H9 (cell line): Measurements from ENCODE around the gene PES1. TPM values are rescaled to one million over a fixed set of nuclear protein-coding genes. Genes with fewer than 3 reads are reported as not detected.

ENCODE experiments used
- DNase-seq: peaks from one replicate; pipeline ENCODE4 v3.0.0-alpha.2; 2017
- H2AFZ ChIP-seq: one replicate; pipeline ENCODE4 v1.6.1; 2013; ENCODE audit warnings: mild to moderate bottlenecking, low read length, control low read depth, moderate library complexity
- H2AK5ac ChIP-seq: 2 replicates; pipeline ENCODE4 v1.6.1; 2013; ENCODE audit warnings: low read length, control low read depth, mixed read lengths; ENCODE audit not compliant: insufficient read length
- H2BK120ac ChIP-seq: one replicate; pipeline ENCODE4 v1.6.1; 2013; ENCODE audit warnings: low read depth, mild to moderate bottlenecking, low read length, control low read depth, inconsistent platforms; ENCODE audit not compliant: poor library complexity, severe bottlenecking
- H2BK12ac ChIP-seq: 2 replicates; pipeline ENCODE4 v1.6.1; 2013; ENCODE audit warnings: low read length, control low read depth, mixed read lengths, low read depth; ENCODE audit not compliant: insufficient read length
- H2BK15ac ChIP-seq: 2 replicates; pipeline ENCODE4 v1.6.1; 2013; ENCODE audit warnings: low read depth, low read length, control low read depth
- H2BK20ac ChIP-seq: one replicate; pipeline ENCODE4 v1.6.1; 2013; ENCODE audit warnings: low read depth, mild to moderate bottlenecking, low read length, control low read depth, inconsistent platforms; ENCODE audit not compliant: poor library complexity, severe bottlenecking
- H2BK5ac ChIP-seq: 2 replicates; pipeline ENCODE4 v1.6.1; 2013; ENCODE audit warnings: low read length, control low read depth, mixed read lengths; ENCODE audit not compliant: insufficient read length
- H3K14ac ChIP-seq: 2 replicates; pipeline ENCODE4 v1.6.1; 2013; ENCODE audit warnings: low read length, control low read depth; ENCODE audit not compliant: insufficient read depth
- H3K18ac ChIP-seq: 2 replicates; pipeline ENCODE4 v1.6.1; 2013; ENCODE audit warnings: low read depth, mild to moderate bottlenecking, mixed read lengths, low read length, control low read depth; ENCODE audit not compliant: insufficient read length
- H3K23ac ChIP-seq: 2 replicates; pipeline ENCODE4 v1.6.1; 2013; ENCODE audit warnings: low read length, control low read depth, mixed read lengths, low read depth; ENCODE audit not compliant: insufficient read length
- H3K23me2 ChIP-seq: 2 replicates; pipeline ENCODE4 v1.6.1; 2013; ENCODE audit warnings: low read depth, mild to moderate bottlenecking, mixed read lengths, low read length, control low read depth; ENCODE audit not compliant: insufficient read length, poor library complexity, severe bottlenecking
- H3K27ac ChIP-seq: 2 replicates; pipeline ENCODE4 v1.5.1; 2013; ENCODE audit warnings: low read length, control low read depth, mixed read lengths, low read depth; ENCODE audit not compliant: insufficient read length
- H3K27me3 ChIP-seq: 2 replicates; pipeline ENCODE4 v1.6.1; 2013; ENCODE audit warnings: low read length, control low read depth, inconsistent platforms; ENCODE audit not compliant: insufficient read depth
- H3K4ac ChIP-seq: 2 replicates; pipeline ENCODE4 v1.6.1; 2013; ENCODE audit warnings: low read depth, mild to moderate bottlenecking, control low read depth, inconsistent platforms, low read length, moderate library complexity
- H3K4me1 ChIP-seq: 2 replicates; pipeline ENCODE4 v1.6.1; 2013; ENCODE audit warnings: low read length, control low read depth, inconsistent platforms; ENCODE audit not compliant: insufficient read depth
- H3K4me2 ChIP-seq: 2 replicates; pipeline ENCODE4 v1.6.1; 2013; ENCODE audit warnings: low read length, control low read depth, mixed read lengths; ENCODE audit not compliant: insufficient read length, insufficient read depth
- H3K56ac ChIP-seq: 2 replicates; pipeline ENCODE4 v1.6.1; 2013; ENCODE audit warnings: low read depth, mild to moderate bottlenecking, mixed read lengths, low read length, control low read depth; ENCODE audit not compliant: insufficient read length
- H3K79me1 ChIP-seq: 2 replicates; pipeline ENCODE4 v1.6.1; 2013; ENCODE audit warnings: low read depth, mild to moderate bottlenecking, moderate library complexity, low read length, control low read depth, inconsistent platforms; ENCODE audit not compliant: insufficient read depth, poor library complexity, severe bottlenecking
- H3K79me2 ChIP-seq: 2 replicates; pipeline ENCODE4 v1.6.1; 2013; ENCODE audit warnings: low read length, control low read depth, inconsistent platforms; ENCODE audit not compliant: insufficient read depth
- H3K9ac ChIP-seq: 2 replicates; pipeline ENCODE4 v1.6.1; 2013; ENCODE audit warnings: low read length, control low read depth, mixed read lengths; ENCODE audit not compliant: insufficient read length; ENCODE audit errors: extremely low read depth
- H3K9me3 ChIP-seq: one replicate; pipeline ENCODE4 v1.6.1; 2013; ENCODE audit warnings: low read depth, low read length, inconsistent platforms; ENCODE audit not compliant: control insufficient read depth
- H3T11ph ChIP-seq: one replicate; pipeline ENCODE4 v1.6.1; 2013; ENCODE audit warnings: mild to moderate bottlenecking, low read length, control low read depth, inconsistent platforms
- H4K20me1 ChIP-seq: one replicate; pipeline ENCODE4 v1.6.1; 2013; ENCODE audit not compliant: control insufficient read depth, insufficient read length, insufficient read depth
- H4K5ac ChIP-seq: 2 replicates; pipeline ENCODE4 v1.6.1; 2013; ENCODE audit warnings: low read depth, mild to moderate bottlenecking, mixed read lengths, low read length, control low read depth; ENCODE audit not compliant: insufficient read length
- H4K8ac ChIP-seq: replicated peaks from 2 replicates; pipeline ENCODE4 v1.6.1; 2013; ENCODE audit warnings: low read length, control low read depth, mixed read lengths, low read depth; ENCODE audit not compliant: insufficient read length
- H4K91ac ChIP-seq: 2 replicates; pipeline ENCODE4 v1.6.1; 2013; ENCODE audit warnings: low read depth, mild to moderate bottlenecking, moderate library complexity, mixed read lengths, low read length, control low read depth; ENCODE audit not compliant: insufficient read length
- H3K27ac Mint-ChIP-seq, 3 experiments: 2 replicates in 2 of 3; 3 replicates in 1 of 3; pipeline ENCODE4 v1.8.0; 2020 to 2021; ENCODE audit warnings: mixed read lengths in 3 of 3, mild to moderate bottlenecking in 1 of 3, moderate library complexity in 1 of 3
- H3K27me3 Mint-ChIP-seq: 2 replicates; pipeline ENCODE4 v1.8.0; 2021; ENCODE audit warnings: low read depth, mild to moderate bottlenecking, moderate library complexity, mixed read lengths
- H3K36me3 Mint-ChIP-seq, 3 experiments: 2 replicates in 2 of 3; 3 replicates in 1 of 3; pipeline ENCODE4 v1.8.0; 2020 to 2021; ENCODE audit warnings: low read depth in 3 of 3, mixed read lengths in 3 of 3; ENCODE audit not compliant: insufficient read depth in 1 of 3
- H3K4me1 Mint-ChIP-seq, 2 experiments: 2 replicates each; pipeline ENCODE4 v1.8.0; 2020; ENCODE audit warnings: mixed read lengths in 2 of 2
- H3K4me3 Mint-ChIP-seq, 2 experiments: 2 replicates in 1 of 2; 3 replicates in 1 of 2; pipeline ENCODE4 v1.8.0; 2020 to 2021; ENCODE audit warnings: mild to moderate bottlenecking in 2 of 2, mixed read lengths in 2 of 2, moderate library complexity in 1 of 2
- H3K9me3 Mint-ChIP-seq, 2 experiments: 2 replicates in 1 of 2; 3 replicates in 1 of 2; pipeline ENCODE4 v1.8.0; 2020; ENCODE audit warnings: mild to moderate bottlenecking in 2 of 2, mixed read lengths in 2 of 2, moderate library complexity in 1 of 2
- WGBS: extraction: QIAGEN DNeasy Blood & Tissue Kit; methylation state at CpG from one replicate; pipeline ENCODE4 v1.1.7; 2013; ENCODE audit warnings: missing lambda C conversion rate, low lambda C conversion rate, mixed read lengths; ENCODE audit not compliant: insufficient read length; ENCODE audit errors: extremely low coverage; 5-methylcytosine and 5-hydroxymethylcytosine counted together
- total RNA-seq: library from RNA; stranded (reverse); gene quantifications from 2 replicates; pipeline ENCODE4 v1.2.1, GENCODE V29; 2021
- TF ChIP-seq, protein P1 (sequence below): fragments of 200-600 bp; sonication (generic); conservative IDR thresholded peaks from 3 replicates; pipeline ENCODE4 v1.8.0; 2021; ENCODE audit warnings: antibody characterized with exemption, mild to moderate bottlenecking

The PES1 gene
- total RNA-seq, 1 experiment from 2014 or later = 133 TPM

DNA sequence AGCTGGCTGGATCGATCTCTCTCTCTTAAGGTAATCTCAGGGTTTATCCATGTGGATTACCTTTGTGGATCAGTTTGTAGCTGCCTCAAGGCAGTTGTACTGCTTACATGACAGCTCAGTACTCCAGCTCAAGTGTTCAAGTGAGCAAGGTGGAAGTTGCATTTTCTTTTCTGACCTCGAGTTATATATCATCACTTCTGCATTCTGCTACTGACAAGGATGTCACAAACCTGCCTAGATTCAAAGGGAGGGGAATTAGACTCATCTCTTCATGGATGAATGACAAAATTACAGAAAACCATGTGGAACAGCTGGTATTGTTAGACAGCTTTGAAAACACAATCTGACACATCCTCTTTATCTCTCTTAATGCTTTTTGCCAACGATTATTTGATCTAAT lies 9.2 kb upstream of the PES1 start:
- TF ChIP-seq, protein P1, sequence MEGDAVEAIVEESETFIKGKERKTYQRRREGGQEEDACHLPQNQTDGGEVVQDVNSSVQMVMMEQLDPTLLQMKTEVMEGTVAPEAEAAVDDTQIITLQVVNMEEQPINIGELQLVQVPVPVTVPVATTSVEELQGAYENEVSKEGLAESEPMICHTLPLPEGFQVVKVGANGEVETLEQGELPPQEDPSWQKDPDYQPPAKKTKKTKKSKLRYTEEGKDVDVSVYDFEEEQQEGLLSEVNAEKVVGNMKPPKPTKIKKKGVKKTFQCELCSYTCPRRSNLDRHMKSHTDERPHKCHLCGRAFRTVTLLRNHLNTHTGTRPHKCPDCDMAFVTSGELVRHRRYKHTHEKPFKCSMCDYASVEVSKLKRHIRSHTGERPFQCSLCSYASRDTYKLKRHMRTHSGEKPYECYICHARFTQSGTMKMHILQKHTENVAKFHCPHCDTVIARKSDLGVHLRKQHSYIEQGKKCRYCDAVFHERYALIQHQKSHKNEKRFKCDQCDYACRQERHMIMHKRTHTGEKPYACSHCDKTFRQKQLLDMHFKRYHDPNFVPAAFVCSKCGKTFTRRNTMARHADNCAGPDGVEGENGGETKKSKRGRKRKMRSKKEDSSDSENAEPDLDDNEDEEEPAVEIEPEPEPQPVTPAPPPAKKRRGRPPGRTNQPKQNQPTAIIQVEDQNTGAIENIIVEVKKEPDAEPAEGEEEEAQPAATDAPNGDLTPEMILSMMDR = no peak
- Histone ChIP-seq H3K27me3 (no peaks in the 10 kb centered on the region), H3K23me2 (no peaks in the 10 kb centered on the region), H3T11ph (no peak overlapping the region), H3K27ac (no peak overlapping the region), H3K4me1 (no peaks in the 10 kb centered on the region), H3K18ac (no peak overlapping the region), H4K5ac (no peak overlapping the region), H4K91ac (no peak overlapping the region), H3K9me3 (no peaks in the 10 kb centered on the region), H2AFZ (no peak overlapping the region), H2BK15ac (no peak overlapping the region), H2BK20ac (no peak overlapping the region), H2AK5ac (no peak overlapping the region), H3K14ac (no peak overlapping the region), H3K79me2 (no peaks in the 10 kb centered on the region), H3K9ac (no peak overlapping the region), H2BK12ac (no peak overlapping the region), H4K8ac (no peak overlapping the region), H3K79me1 (no peaks in the 10 kb centered on the region), H2BK120ac (no peak overlapping the region), H3K4ac (no peak overlapping the region), H2BK5ac (no peak overlapping the region), H4K20me1 (no peaks in the 10 kb centered on the region), H3K4me2 (no peak overlapping the region), H3K23ac (no peak overlapping the region), H3K56ac (no peak overlapping the region)
- Mint-ChIP-seq H3K9me3 (peaks cover 0 to 3% of the 10 kb centered on the region in 2 experiments; a peak in 2 of 5 replicates), H3K4me3 (no peak overlapping the region), H3K27me3 (0 out of 2 replicates have a peak, but pooled peaks cover under 1% of the 10 kb centered on the region), H3K36me3 (no peaks in the 10 kb centered on the region; a peak in 1 of 7 replicates), H3K4me1 (peaks cover 10 to 18% of the 10 kb centered on the region in 2 experiments), H3K27ac (no peak overlapping the region)
- no peak for DNase-seq
- WGBS = no CpG with 5 or more reads among the region's 3 CpGs
